GM23338 (cell line): ENCODE measurements around the gene CD19.

Experiments used
- CTCF ChIP-seq, 2 experiments: fragments of 200-600 bp in 1 of 2; sonication (generic) in 1 of 2; conservative IDR thresholded peaks; 2 replicates each; pipeline versions ENCODE4 v1.5.1 to v1.6.1; 2016 to 2017; ENCODE audit warnings: antibody characterized with exemption in 2 of 2, low read depth in 2 of 2, mild to moderate bottlenecking in 2 of 2, moderate library complexity in 1 of 2
- EZH2phosphoT487 ChIP-seq: fragments of 200-600 bp; sonication (generic); IDR thresholded peaks from one replicate; pipeline ENCODE4 v1.8.1; 2018; ENCODE audit warnings: antibody characterized with exemption; ENCODE audit not compliant: unreplicated experiment
- JUNB ChIP-seq: IDR thresholded peaks from one replicate; pipeline ENCODE4 v1.6.1; 2016; ENCODE audit warnings: antibody characterized with exemption; ENCODE audit not compliant: unreplicated experiment
- POLR2AphosphoS5 ChIP-seq: IDR thresholded peaks from 2 replicates; pipeline ENCODE4 v1.6.1; 2016; ENCODE audit warnings: antibody characterized with exemption, low read depth

GRCh38 chr16:28981517-28981916 is 49.7 kb downstream of the CD19 start:
- TF ChIP-seq CTCF (conservative IDR thresholded peaks at IDR 0.05; ENCODE audit: low read depth in 2 of 2) (peak; percentile 84 to 85), POLR2AphosphoS5 (no peak), EZH2phosphoT487 (no peak), JUNB (no peak)
